NCI-H1105 treated with DMSO at 0.1 percent for 48 hours (cell line): Measurements from ENCODE around the gene CNTN6.

ENCODE experiments used
- DNase-seq: peaks from one replicate; lab custom pipeline; 2025; lab: John Stamatoyannopoulos, UW

Gene CNTN6

GRCh38 chr3:1092771-1093170 lies at the start of gene CNTN6:
Gene CNTN6 (plus strand): TSS chr3:1093024. CDS start chr3:1148009, 54,985 bp downstream.
- no peak for DNase-seq

GRCh38 chr3:1048558-1048957 lies 44.3 kb upstream of the CNTN6 start:
- no peak for DNase-seq

GRCh38 chr3:1055870-1056269 lies 37.0 kb upstream of the CNTN6 start:
- DNase-seq, result no peak

- DNase-seq, result no peak
Observed at GRCh38 chr3:1056744-1057143, 36.1 kb upstream of the CNTN6 start.

GRCh38 chr3:1057436-1057835 lies 35.4 kb upstream of the CNTN6 start:
- DNase-seq, result no peak

- DNase-seq, result no peak
Observed at GRCh38 chr3:1068985-1069384, 23.8 kb upstream of the CNTN6 start.

GRCh38 chr3:1072041-1072440 lies 20.8 kb upstream of the CNTN6 start:
- peak; percentile 19 for DNase-seq

GRCh38 chr3:1079662-1080061 lies 13.2 kb upstream of the CNTN6 start:
- no peak for DNase-seq

GRCh38 chr3:1082108-1082507 lies 10.7 kb upstream of the CNTN6 start:
- peak; percentile 22 for DNase-seq

GRCh38 chr3:1087066-1087560 lies 5.7 kb upstream of the CNTN6 start:
- peak; percentile 47 for DNase-seq

GRCh38 chr3:1088503-1088902 lies 4.3 kb upstream of the CNTN6 start:
- DNase-seq, result no peak

- DNase-seq, result no peak
Observed at GRCh38 chr3:1091286-1091685, 1.5 kb upstream of the CNTN6 start.

GRCh38 chr3:1092061-1092460 lies 763 bp upstream of the CNTN6 start:
- no peak for DNase-seq

- DNase-seq, result no peak
Observed at GRCh38 chr3:1093217-1093616, 393 bp downstream of the CNTN6 start.

GRCh38 chr3:1103525-1103924 lies 10.7 kb downstream of the CNTN6 start:
- no peak for DNase-seq

GRCh38 chr3:1117843-1118473 lies 25.1 kb downstream of the CNTN6 start:
- no peak for DNase-seq

GRCh38 chr3:1131166-1131565 lies 38.3 kb downstream of the CNTN6 start:
- no peak for DNase-seq

- no peak for DNase-seq
Observed at GRCh38 chr3:1135194-1135593, 42.4 kb downstream of the CNTN6 start.

- DNase-seq, result no peak
Observed at GRCh38 chr3:1138036-1138435, 45.2 kb downstream of the CNTN6 start.

GRCh38 chr3:1139071-1139470 lies 46.2 kb downstream of the CNTN6 start:
- no peak for DNase-seq

GRCh38 chr3:1147326-1147725 lies 54.5 kb downstream of the CNTN6 start:
- DNase-seq, result no peak

GRCh38 chr3:1147819-1148218 lies 55.0 kb downstream of the CNTN6 start:
- no peak for DNase-seq

- DNase-seq, result no peak
Observed at GRCh38 chr3:1164101-1164500, 71.3 kb downstream of the CNTN6 start.

GRCh38 chr3:1171320-1171719 lies 78.5 kb downstream of the CNTN6 start:
- no peak for DNase-seq
